ENCODE data around the gene SPAG16.

Gene SPAG16

DNA sequence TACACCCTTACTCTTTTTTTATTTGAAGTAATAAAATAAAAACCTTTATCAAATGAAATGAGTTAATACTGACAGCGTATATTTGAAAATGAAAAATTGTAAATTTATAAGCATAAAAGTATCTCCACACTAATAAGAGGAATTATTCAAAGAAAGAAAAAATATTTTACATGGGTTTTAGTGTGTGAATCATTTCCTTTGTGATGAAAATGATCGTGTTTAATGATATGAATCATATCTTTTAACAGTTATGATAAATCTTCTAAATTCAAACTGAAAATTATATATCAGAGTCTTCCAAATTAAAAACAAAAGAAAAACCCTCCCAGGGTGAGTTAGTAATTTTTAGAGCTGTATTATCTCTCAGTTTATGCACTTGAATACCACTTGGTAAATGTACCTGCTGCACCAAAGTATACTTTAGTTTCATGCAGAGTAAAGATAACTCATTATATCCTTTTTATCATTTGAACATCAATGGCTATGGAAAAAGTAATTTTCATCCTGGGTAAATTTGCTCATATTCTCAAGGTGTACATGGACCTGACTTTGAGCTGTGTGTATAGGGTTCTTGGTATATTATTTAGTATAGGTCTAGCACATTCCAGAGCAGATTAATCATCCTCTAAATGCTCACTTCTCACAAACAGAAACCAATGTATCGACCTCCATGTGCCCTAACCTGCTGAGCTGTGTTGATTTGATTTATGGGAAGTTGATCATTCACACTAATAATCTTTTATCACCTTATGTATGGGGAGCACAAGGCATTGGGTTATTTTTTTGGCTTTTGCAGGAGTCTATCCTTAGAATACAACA, 1027.9 kb downstream of the SPAG16 start:
- DNase-seq = no peak

DNA sequence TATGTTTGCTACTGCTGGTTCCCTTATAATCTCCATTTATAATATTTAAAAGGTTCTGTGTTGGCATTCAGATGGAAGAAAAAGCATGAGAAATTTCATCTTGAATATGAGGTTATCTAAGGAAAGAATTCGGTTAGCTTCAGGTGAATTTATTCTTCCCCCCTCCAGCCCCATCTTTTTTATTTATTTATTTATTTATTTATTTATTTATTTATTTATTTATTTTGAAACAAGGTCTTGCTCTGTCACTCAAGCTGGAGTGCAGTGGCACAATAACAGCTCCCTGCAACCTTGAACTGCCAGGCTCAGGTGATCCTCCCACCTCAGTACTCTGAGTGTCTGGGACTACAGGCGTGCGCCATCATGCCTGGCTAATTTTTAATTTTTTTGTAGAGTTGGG, 1031.1 kb downstream of the SPAG16 start:
- DNase-seq = no peak

DNA sequence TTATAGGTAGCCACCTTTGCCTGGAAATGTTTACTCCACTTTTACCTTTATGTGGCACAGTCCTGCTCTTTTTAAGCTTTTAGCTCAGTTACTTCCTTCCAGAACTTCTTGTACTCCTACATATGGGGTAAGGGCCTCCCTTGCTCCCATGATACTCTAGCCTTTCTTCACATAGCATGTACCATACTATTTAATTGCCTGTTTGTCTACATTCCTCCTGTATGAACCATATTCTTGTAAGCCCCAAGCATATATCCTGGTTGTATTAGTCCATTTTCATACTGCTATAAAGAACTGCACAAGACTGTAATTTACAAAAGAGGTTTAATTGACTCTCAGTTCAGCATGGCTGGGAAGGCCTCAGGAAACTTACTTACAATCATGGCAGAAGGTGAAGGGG, 1035.9 kb downstream of the SPAG16 start:
- no peak for DNase-seq

GRCh38 chr2:214322662-214323061, 1038.4 kb downstream of the SPAG16 start:
- no peak for DNase-seq

- DNase-seq = no peak
These were observed 1041.1 kb downstream of the SPAG16 start for GRCh38 chr2:214325404-214325803.

DNA sequence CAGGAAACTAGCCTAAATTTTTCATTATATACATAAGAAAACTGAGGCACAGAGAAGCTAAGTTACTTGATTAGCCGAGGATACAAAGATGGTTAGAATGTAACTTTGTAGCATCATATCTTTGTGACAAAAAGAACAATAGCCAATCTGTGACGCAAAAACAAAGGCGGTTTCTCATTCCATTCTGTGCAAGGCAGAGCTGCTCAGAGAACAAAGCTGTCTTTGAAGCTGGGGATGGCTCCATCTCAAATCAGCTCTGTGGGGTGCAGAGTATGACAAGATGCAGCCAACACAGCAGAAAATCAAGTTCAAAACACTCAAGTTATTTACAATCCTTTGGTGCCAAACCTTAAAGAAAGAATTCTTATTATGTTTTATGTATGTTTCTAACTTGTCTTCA, 1044.7 kb downstream of the SPAG16 start:
- DNase-seq = no peak

DNA sequence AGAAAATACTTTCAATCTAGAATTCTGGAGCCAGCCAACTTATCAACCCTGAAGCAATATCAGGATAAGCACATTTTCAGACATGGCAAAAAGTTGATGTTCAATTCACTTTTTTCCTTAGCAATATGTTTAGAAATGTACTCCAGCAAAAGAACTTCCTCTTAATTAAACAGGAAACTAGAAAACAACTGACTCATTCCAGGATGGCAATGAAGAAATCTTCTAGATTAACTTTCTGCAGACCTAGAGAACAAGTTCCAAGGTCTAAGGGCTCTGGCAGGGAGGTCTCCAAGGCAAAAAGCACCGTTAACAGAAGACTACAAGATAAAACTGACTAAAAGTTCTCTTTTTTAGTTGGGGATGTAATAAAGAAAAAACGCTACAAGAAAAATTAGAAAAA, 1057.4 kb downstream of the SPAG16 start:
- no peak for DNase-seq

DNA sequence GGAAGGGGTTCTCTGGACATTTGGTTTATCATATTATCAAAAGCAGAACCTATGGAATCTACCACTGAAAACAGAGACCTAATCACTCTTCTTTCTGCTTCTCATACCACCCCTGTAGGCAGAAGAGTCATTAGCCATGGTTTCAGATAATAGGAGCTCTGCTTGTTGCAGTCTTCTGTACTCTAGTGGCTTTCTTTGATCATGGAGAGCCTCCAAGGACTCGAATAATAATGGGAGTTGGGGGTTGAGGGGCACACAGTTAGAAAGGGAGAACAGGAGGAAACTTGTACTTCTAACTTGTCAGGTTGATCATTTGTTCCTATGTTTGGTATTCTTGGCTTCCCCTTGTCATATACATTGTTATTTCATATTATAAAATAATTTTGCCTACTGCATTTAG, 1074.2 kb downstream of the SPAG16 start:
- no peak for DNase-seq

DNA sequence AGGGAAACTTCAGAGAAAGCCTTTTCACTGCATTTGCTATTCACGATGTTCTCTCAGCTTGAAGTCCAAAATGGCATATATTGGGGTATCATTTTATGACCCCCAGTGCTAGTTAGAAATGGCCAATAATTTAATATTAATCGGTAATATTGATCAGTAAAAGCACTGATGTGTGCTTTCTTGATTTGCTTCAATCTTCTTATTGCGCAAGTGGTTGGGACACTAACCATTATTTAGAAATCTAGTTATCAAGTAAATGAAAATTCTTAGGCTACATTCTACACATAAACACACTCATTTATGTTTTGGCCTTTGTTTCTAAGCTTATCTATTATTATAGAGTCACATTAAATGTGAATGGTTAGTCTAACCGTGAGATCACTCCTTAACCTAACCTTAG, 1076.9 kb downstream of the SPAG16 start:
- DNase-seq = no peak

GRCh38 chr2:214365549-214365948, 1081.3 kb downstream of the SPAG16 start:
- DNase-seq = no peak

DNA sequence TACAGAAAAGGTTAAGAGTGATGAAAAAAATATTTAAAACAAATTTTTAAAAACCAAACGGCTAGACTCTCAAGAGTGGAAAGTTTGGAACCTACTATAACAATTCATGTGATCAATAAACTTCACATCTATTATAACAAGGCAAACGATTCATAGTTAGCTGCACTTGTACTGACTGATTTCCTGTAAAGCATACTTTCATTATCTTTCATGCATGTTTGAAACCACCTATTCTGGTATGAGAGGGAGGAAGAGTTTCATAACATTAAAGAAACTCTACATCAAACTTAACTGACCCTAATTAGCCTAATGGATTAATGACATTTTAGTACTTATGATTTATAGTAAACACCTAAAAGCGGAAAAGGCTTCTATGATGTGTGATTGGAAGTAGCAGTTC, 1082.9 kb downstream of the SPAG16 start:
- no peak for DNase-seq

- no peak for DNase-seq
These were observed 1092.5 kb downstream of the SPAG16 start for GRCh38 chr2:214376618-214377285.

GRCh38 chr2:214377286-214377624, 1093.0 kb downstream of the SPAG16 start:
- no peak for DNase-seq

- DNase-seq = no peak
These were observed 1094.3 kb downstream of the SPAG16 start for GRCh38 chr2:214378455-214379103.

DNA sequence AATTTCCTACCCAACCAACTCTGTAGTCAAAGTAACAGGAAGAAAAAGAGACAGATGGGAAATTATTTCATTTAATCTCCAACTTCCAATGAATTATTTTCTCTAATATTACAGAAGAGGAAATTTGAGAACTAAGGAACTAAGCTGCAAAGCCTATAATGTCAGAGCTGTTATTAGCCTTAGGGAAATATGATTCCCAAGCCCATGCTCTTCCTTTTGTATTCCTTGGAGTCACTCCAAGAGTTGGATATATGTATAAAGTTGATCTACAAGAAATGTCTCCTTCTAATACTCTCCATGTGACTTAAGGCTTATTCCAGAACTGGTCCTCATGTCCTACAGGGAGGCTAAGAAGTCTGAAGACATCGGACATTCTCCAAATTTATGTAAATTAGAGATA, 1095.0 kb downstream of the SPAG16 start:
- no peak for DNase-seq

DNA sequence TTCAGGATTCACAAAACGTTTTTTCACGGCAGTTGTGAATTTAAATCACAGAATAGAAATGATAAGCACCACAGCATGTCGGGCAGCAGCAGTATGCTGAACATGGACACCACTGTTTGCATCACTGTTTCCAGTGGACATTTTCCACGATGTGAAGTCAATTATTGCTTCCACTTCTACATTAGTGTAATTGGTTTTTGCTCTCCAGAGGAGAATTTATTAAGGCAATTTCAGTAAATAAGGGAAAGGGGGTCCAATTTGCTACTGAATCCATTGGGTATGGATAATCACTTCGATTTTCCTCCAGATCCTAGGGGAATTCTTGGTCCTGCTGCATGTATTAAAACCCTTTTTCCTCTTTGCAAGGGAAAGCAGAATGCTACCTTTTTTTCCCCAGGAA, 1096.4 kb downstream of the SPAG16 start:
- no peak for DNase-seq

- no peak for DNase-seq
These were observed 1098.0 kb downstream of the SPAG16 start for GRCh38 chr2:214382229-214382628.

DNA sequence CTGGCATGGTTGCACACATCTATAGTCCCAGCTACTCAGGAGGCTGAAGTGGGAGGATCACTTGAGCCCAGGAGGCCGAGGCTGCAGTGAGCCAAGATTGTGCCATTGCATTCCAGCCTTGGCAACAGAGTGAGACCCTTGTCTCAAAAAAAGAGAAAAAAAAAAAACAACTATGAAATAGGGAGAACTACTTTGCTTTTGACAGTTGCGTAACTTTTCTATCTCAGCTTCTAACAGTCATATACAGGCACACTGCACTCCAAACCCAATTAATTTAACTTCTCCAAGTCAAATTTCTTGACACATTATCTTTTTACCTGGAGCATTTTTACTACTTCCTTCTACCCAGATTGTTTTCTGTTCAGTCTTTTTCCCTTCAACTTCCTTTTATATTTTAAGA, 1102.5 kb downstream of the SPAG16 start:
- no peak for DNase-seq

DNA sequence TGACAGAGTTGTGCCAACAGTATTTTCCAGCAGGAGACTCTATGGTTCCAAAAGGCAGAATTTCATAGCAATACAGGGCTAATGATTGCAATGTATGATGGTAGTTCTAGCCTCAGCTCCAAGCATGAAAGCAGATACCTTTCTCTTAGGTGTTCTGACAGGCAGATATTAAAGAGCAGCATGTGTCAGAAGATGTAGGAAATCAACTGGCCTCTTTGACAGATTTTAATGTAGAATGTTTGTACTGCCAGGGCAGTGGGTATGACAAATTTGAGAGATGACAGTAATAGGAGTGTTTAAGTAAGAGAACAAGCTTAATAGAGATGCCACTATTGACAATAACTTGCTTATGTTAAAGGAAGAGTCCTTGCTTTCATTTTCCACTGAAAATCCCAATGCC, 1105.1 kb downstream of the SPAG16 start:
- no peak for DNase-seq

DNA sequence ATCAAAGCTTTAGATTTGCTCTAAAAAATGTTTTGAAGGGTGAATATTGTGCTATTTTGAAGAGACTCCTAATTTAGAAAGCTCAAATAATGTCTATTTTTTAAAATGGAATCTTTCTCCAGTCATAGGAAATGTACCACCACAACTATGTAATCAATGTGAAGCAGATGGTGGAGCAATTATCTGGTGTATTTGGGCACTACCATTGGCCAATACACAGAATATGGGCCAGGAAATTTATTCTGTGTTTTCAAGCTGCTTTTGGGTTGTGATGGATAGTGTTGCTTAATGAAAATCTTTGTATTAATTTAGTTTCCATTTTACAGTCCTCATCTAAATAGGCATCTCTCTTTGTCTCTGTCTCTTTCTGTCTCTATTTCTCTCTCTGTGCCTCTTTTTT, 1109.5 kb downstream of the SPAG16 start:
- DNase-seq = no peak

DNA sequence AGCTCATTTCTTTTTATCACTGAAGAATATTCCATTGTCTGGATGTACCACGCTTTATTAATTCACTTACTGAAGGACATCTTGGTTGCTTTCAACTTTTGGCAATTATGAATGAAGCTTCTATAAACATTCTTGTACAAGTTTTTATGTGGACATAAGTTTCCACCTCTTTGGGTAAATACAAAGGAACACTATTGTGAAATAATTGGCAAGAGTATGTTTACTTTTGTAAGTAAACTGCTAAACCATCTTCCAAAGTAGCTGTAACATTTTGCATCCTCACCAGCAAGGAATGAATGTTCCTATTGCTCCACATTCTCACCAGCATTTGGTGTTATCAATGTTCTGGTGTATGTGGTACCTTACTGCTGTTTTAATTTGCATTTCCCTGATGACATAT, 1110.8 kb downstream of the SPAG16 start:
- DNase-seq = no peak

DNA sequence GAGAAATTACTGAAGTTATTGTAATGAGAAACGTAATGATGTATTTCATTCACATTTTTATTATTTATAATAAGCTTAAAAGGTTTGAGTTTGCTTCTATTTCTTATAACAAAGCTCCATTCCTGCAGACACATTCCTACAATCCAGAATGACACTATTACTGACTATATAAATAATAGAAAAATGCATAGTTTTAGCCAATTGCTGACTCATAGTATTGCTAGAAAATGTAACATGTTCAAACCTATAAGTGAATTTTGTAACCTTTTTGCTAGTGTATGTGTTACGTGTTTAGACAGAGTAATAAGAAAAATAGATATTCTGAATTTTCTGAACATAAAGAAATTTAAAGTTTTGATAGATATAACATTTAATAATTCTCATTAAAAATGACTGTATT, 1117.3 kb downstream of the SPAG16 start:
- DNase-seq = no peak

- DNase-seq = peak; percentile 70
These were observed 1126.0 kb downstream of the SPAG16 start for GRCh38 chr2:214410128-214410775.
